Choroid plexus epithelial cell (primary cell): ENCODE data around the gene AQP11.
A peak's percentile ranks its signal among the peaks of the same experiment; 100 is the strongest.
"Not testable (repeated sequence)": the region's sequence is repeated elsewhere in the genome, so short reads cannot be mapped to it uniquely, and the experiment has no call there.

ENCODE experiments used
- DNase-seq: peaks from one replicate; pipeline ENCODE4 v3.0.0-alpha.2; 2010; ENCODE audit warnings: low read depth
- H3K4me3 ChIP-seq: 2 replicates; pipeline ENCODE4 v1.5.1; 2011; ENCODE audit warnings: low read depth, mild to moderate bottlenecking, control low read depth, low read length, moderate library complexity
- CTCF ChIP-seq: conservative IDR thresholded peaks from 2 replicates; pipeline ENCODE4 v1.5.1; 2011; ENCODE audit warnings: low read depth, mild to moderate bottlenecking, control low read depth, inconsistent platforms, low read length, moderate library complexity

Gene AQP11

GRCh38 chr11:77611921-77612320, 22.2 kb downstream of the AQP11 start:
- H3K4me3 ChIP-seq, result no peak overlapping the region
- no peak for TF ChIP-seq CTCF
- DNase-seq, result no peak

- H3K4me3 ChIP-seq, result no peak overlapping the region
- DNase-seq, result peak; percentile 35
- TF ChIP-seq CTCF, result no peak
These were observed 28.1 kb downstream of the AQP11 start for GRCh38 chr11:77617892-77618291.

GRCh38 chr11:77619576-77620198, 29.9 kb downstream of the AQP11 start:
- peak; percentile 76 for TF ChIP-seq CTCF
- peak; percentile 73 for DNase-seq
- H3K4me3 ChIP-seq, result no peak overlapping the region

- DNase-seq, result no peak
- no peak for TF ChIP-seq CTCF
- H3K4me3 ChIP-seq, result no peak overlapping the region
These were observed 40.5 kb downstream of the AQP11 start for GRCh38 chr11:77630157-77630710.

GRCh38 chr11:77633926-77634325, 44.2 kb downstream of the AQP11 start:
- H3K4me3 ChIP-seq, result not testable (repeated sequence)
- peak; percentile 35 for DNase-seq

- DNase-seq, result peak; percentile 15
- no peak for TF ChIP-seq CTCF
- H3K4me3 ChIP-seq, result peak overlapping the region; percentile 93
These were observed 47.1 kb downstream of the AQP11 start for GRCh38 chr11:77636731-77637344.

- H3K4me3 ChIP-seq, result peak within 1 kb of the TSS; percentile 93
- TF ChIP-seq CTCF, result peak; percentile 16
- DNase-seq, result peak; percentile 92
These were observed 47.8 kb downstream of the AQP11 start, which contains the start of gene CLNS1A for GRCh38 chr11:77637345-77638165. TSS of gene CLNS1A (minus strand) at chr11:77637794. CDS start at chr11:77637714, 80 bp downstream.
